ENCODE results near the gene SLMAP. TPM values are rescaled to one million over a fixed set of nuclear protein-coding genes. Genes with fewer than 3 reads are reported as not detected.
A peak's percentile ranks its signal among the peaks of the same experiment; 100 is the strongest.

The SLMAP gene
- total and polyA plus RNA-seq, 2 of the 4 experiments (the other 2 are of a cell fraction): 15.5 to 26.5 TPM

- Histone ChIP-seq H3K36me3 (ENCODE audit: control insufficient read depth, insufficient read depth, low read length) (no peaks in the 10 kb centered on the region), H3K56ac (ENCODE audit: extremely low read depth, insufficient read depth, low read length) (no peak overlapping the region), H2AK5ac (ENCODE audit: low read depth, low read length) (no peak overlapping the region), H2BK5ac (ENCODE audit: low read depth, low read length, poor library complexity, severe bottlenecking) (peak overlapping the region; percentile 5), H3K9me1 (ENCODE audit: insufficient read depth, low read length) (peaks cover 6% of the 10 kb centered on the region), H3K9me3 (ENCODE audit: control insufficient read depth, insufficient read depth, low read length) (no peaks in the 10 kb centered on the region), H4K5ac (ENCODE audit: low read depth, low read length) (no peak overlapping the region), H3K27me3 (ENCODE audit: control insufficient read depth, insufficient read depth, low read length) (no peaks in the 10 kb centered on the region), H3K4me1 (ENCODE audit: control insufficient read depth, insufficient read depth, low read length) (peaks cover 6% of the 10 kb centered on the region), H3K14ac (replicated peaks; ENCODE audit: low read depth, low read length) (no peak overlapping the region), H4K91ac (ENCODE audit: insufficient read depth, low read depth, low read length) (no peak overlapping the region), H3K27ac (ENCODE audit: insufficient read depth, low read length) (peak overlapping the region; percentile 49; the same call in 1 of the 2 replicates), H3K79me1 (ENCODE audit: low read depth in 1 of 2, low read length in 2 of 2) (peaks cover 20 to 46% of the 10 kb centered on the region in 2 experiments), H4K20me1 (ENCODE audit: insufficient read depth, low read length) (peaks cover 17% of the 10 kb centered on the region; the same call in 1 of the 2 replicates), H2BK120ac (ENCODE audit: low read depth, low read length) (no peak overlapping the region), H3K9ac (ENCODE audit: low read depth, low read length) (no peak overlapping the region), H2AFZ (replicated peaks; ENCODE audit: low read length, poor library complexity) (no peak overlapping the region), H3K4ac (ENCODE audit: low read depth, low read length) (no peak overlapping the region), H3K4me3 (ENCODE audit: insufficient read depth, low read depth, low read length) (no peak overlapping the region), H3K23ac (ENCODE audit: low read depth, low read length) (no peak overlapping the region), H3K4me2 (ENCODE audit: low read depth, low read length) (peak overlapping the region; percentile 66; the same call in 1 of the 2 replicates), H4K8ac (ENCODE audit: low read depth in 2 of 2, low read length in 2 of 2) (no peak overlapping the region), H2BK20ac (ENCODE audit: low read depth, low read length) (no peak overlapping the region), H2BK15ac (ENCODE audit: low read depth, low read length) (no peak overlapping the region), H3K18ac (ENCODE audit: low read depth, low read length) (no peak overlapping the region), H2AK9ac (replicated peaks; ENCODE audit: low read depth, low read length, poor library complexity) (no peak overlapping the region)
- DNase-seq (peak; percentile 26), ATAC-seq (ENCODE audit: low read depth) (peak; percentile 51)
- intact Hi-C loops (cut with micrococcal nuclease) (no loop called here), in situ Hi-C loops (cut with MboI; ENCODE audit: low sequenced_read_pairs) (no loop called here), dilution Hi-C loops (cut with HindIII; ENCODE audit: low sequenced_read_pairs, unreplicated experiment) (no loop called here)
- TF ChIP-seq RFX5 (IDR thresholded peaks at IDR 0.05; ENCODE audit: low read depth, low read length): no peak
- no peak for TF ChIP-seq ELK1 (IDR thresholded peaks at IDR 0.05; ENCODE audit: borderline replicate concordance, low read depth, low read length)
- no peak for TF ChIP-seq POLR2A (IDR thresholded peaks at IDR 0.05; ENCODE audit: low read depth, low read length)
- TF ChIP-seq SMC3 (IDR thresholded peaks at IDR 0.05; ENCODE audit: low read depth, low read length): no peak
- TF ChIP-seq RAD21 (IDR thresholded peaks at IDR 0.05; ENCODE audit: low read length): no peak
- no peak for TF ChIP-seq USF2 (IDR thresholded peaks at IDR 0.05; ENCODE audit: low read depth, low read length)
- no peak for TF ChIP-seq BHLHE40 (IDR thresholded peaks at IDR 0.05; ENCODE audit: low read depth, low read length)
- no peak for TF ChIP-seq FOS (IDR thresholded peaks at IDR 0.05; ENCODE audit: low read depth, low read length)
- TF ChIP-seq RCOR1 (IDR thresholded peaks at IDR 0.05; ENCODE audit: insufficient replicate concordance, low read length): no peak
- no peak for TF ChIP-seq NFE2L2 (IDR thresholded peaks at IDR 0.05; ENCODE audit: low read depth, low read length)
- no peak for TF ChIP-seq MAFK (IDR thresholded peaks at IDR 0.05; ENCODE audit: low read depth, low read length)
- no peak for TF ChIP-seq CHD1 (IDR thresholded peaks at IDR 0.05; ENCODE audit: low read depth, low read length)
- TF ChIP-seq MAZ (IDR thresholded peaks at IDR 0.05; ENCODE audit: borderline replicate concordance, low read depth, low read length): no peak
- TF ChIP-seq MXI1 (IDR thresholded peaks at IDR 0.05; ENCODE audit: borderline replicate concordance, low read depth, low read length): no peak
- BruUV-seq (replicated peaks): no TSS peak
- 80% methylated on average over 1 of the region's 4 CpGs; no CpG with 5 or more reads in 1 of the 2 experiments for WGBS, 2 experiments (ENCODE audit: extremely low coverage in 2 of 2, insufficient read length in 1 of 2)
- POLR2A ChIA-PET (ENCODE audit: unreplicated experiment): interaction anchor here (0.6 kb wide), 1 partner anchor 195 kb away, joined by 4 read pairs; no protein-coding TSS in a partner anchor
- CTCF ChIA-PET: interaction anchor here (0.5 kb wide), 1 partner anchor 31 kb away, joined by 3 read pairs; no protein-coding TSS in a partner anchor
Observed at GRCh38 chr3:57793737-57794187, 37.7 kb downstream of the SLMAP start.
